ENCODE data around the gene WWOX. TPM values are rescaled to one million over a fixed set of nuclear protein-coding genes. Genes with fewer than 3 reads are reported as not detected.

WWOX gene
- total RNA-seq, 3 donors from 2014 or later, result 11.7 to 18.0 (median 13.8) TPM

DNA sequence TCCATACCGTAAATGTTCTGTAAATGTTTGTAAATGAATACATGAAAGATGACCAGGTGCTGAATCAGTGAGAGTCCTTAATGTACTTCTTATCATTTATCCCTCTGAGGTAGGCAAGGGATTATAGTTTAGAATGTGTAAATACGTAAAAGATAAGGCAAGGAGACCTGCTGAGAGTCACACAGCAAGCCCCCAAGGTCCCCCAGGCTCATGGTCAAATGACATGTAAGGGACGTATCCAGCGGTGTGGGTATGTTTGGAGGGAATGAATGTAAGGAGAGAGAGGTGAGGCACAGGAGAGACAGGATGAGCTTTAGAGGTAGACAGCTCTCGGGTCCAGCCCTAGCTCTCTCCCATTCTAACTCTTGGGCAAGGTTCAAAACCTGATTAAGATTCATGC is 341.8 kb downstream of the WWOX start:
- ATAC-seq (no peak), DNase-seq (no peak)
- Histone ChIP-seq H3K4me3 (no peak overlapping the region), H3K9me3 (no peaks in the 10 kb centered on the region), H3K4me1 (ENCODE audit: low read depth) (peaks cover 5% of the 10 kb centered on the region), H3K36me3 (ENCODE audit: low read depth) (no peaks in the 10 kb centered on the region)
- intact Hi-C loops (cut with DNase I, micrococcal nuclease), result no loop called here
- TF ChIP-seq, protein P1, sequence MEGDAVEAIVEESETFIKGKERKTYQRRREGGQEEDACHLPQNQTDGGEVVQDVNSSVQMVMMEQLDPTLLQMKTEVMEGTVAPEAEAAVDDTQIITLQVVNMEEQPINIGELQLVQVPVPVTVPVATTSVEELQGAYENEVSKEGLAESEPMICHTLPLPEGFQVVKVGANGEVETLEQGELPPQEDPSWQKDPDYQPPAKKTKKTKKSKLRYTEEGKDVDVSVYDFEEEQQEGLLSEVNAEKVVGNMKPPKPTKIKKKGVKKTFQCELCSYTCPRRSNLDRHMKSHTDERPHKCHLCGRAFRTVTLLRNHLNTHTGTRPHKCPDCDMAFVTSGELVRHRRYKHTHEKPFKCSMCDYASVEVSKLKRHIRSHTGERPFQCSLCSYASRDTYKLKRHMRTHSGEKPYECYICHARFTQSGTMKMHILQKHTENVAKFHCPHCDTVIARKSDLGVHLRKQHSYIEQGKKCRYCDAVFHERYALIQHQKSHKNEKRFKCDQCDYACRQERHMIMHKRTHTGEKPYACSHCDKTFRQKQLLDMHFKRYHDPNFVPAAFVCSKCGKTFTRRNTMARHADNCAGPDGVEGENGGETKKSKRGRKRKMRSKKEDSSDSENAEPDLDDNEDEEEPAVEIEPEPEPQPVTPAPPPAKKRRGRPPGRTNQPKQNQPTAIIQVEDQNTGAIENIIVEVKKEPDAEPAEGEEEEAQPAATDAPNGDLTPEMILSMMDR (IDR thresholded peaks at IDR 0.05), result no peak

DNA sequence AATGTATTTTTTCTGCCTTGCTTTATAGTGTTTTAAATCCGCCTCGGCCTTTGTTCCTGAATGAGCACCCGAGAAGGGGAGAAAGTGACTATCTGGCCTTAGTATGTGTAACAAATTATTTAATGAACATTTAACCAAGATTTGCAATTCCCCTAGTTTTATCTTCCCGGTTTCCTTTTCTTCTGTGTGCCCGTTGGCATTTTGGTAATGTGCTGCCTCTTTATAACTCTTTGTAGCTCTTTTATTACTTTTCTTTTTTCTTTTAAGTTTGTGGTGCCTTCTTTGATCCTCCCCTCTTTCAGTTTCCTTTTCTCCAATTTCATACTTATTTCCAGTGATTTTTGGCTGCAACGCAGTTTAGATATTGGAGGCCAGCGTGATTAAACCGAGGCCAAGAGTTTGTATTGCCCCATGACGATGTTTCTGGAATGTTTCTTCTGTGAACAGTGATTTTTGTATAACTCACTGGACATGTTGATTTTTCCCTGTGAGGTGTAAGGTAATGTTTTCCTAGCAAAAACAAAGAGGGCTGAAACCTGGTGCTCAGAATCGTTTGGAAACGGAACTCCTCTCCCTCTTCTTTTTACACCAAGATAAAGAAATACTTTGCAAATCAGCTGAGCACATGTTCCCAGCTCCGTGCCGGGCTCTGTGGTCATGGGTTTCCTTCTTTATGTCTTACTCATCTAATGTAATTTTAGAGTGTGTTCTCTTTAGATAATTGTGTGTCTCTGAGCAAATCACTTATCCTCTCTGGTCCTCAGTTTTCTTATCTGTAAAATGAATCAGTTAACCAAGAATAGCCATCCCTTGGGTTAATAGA is 344.3 kb downstream of the WWOX start:
- H3K4me3 ChIP-seq, result no peak overlapping the region
- ATAC-seq, result peak; percentile 22
- intact Hi-C loops (cut with DNase I, micrococcal nuclease), result no loop called here

DNA sequence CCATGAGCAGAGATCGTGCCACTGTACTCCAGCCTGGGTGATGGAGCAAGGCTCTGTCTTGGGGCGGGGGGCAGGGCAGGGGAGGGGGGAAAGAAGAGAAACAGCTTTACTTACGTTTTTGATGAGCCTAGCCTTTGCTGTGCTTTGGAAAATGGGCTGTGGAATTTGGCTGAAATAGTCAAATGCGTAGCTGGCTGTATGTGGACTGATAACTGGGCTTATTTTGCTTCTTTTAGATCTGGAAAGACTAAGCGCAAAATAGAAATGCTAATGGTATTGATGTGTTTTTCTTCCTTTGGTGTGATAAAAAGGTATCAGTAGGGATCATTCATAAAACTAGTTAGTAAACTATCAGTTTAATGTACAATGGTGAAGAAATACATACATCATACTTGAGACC is 346.4 kb downstream of the WWOX start:
- H3K4me1 ChIP-seq (ENCODE audit: low read depth), result peaks cover 5% of the 10 kb centered on the region
- H3K36me3 ChIP-seq (ENCODE audit: low read depth), result no peaks in the 10 kb centered on the region
- H3K9me3 ChIP-seq, result no peaks in the 10 kb centered on the region
- intact Hi-C loops (cut with DNase I, micrococcal nuclease), result no loop called here
- H3K4me3 ChIP-seq, result no peak overlapping the region
- TF ChIP-seq, protein P1 (IDR thresholded peaks at IDR 0.05), result no peak
- DNase-seq, result no peak
- ATAC-seq, result no peak

More for the DNA sequence above, 344.3 kb downstream of the WWOX start:
- Histone ChIP-seq H3K4me1 (ENCODE audit: low read depth) (peaks cover 5% of the 10 kb centered on the region), H3K36me3 (ENCODE audit: low read depth) (no peaks in the 10 kb centered on the region), H3K9me3 (no peaks in the 10 kb centered on the region)
- TF ChIP-seq, protein P1 (IDR thresholded peaks at IDR 0.05), result no peak
- DNase-seq, result no peak

DNA sequence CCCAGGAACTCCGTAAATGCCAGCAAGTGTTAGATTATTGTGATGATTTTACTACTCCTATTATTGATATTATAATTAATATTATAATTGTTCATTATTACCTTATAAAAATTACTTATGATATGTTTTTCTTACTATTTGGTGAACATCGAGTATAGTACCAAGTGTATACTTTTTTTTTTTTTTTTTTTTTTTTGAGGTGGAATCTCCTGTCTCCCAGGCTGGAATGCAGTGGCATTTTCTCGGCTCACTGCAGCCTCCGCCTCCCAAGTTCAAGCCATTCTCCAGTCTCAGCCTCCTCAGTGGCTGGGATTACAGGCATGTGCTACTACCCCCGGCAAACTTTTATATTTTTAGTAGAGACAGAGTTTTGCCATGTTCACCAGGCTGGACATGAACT is 347.0 kb downstream of the WWOX start:
- Histone ChIP-seq H3K36me3 (ENCODE audit: low read depth) (no peaks in the 10 kb centered on the region), H3K4me1 (ENCODE audit: low read depth) (peaks cover 5% of the 10 kb centered on the region), H3K9me3 (no peaks in the 10 kb centered on the region), H3K4me3 (no peak overlapping the region)
- DNase-seq, result no peak
- ATAC-seq, result no peak
- TF ChIP-seq, protein P1 (IDR thresholded peaks at IDR 0.05), result no peak
- intact Hi-C loops (cut with DNase I, micrococcal nuclease), result no loop called here

DNA sequence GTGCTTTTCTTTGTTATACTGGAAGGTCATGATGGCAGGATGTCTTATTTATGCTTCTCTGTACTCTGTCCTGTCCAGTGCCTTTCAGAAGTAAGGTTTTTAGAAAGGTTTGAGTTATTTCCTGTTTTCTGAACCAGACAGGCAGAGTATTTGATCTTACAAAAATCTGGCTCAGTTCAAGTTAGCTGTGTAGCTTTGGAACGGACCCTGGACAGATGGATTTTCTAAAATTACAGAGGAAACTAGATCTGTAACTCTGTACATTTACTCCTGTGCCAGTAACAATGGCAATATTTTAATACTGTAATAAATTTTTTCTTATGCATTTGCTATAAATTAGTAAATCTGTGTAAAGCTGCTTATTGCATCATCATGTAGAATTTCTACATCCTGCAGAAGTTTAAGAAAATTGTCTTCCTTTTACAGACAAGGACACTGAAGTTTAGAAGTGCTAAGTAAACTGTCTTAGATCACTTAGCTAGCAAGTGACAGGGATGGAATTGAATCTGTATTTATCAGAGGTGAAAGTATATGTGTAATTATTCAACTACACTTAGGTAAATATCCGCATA is 347.6 kb downstream of the WWOX start:
- no peaks in the 10 kb centered on the region for H3K9me3 ChIP-seq
- H3K36me3 ChIP-seq (ENCODE audit: low read depth), result no peaks in the 10 kb centered on the region
- no peak for ATAC-seq
- TF ChIP-seq, protein P1 (IDR thresholded peaks at IDR 0.05), result no peak
- H3K4me3 ChIP-seq, result no peak overlapping the region
- peaks cover 5% of the 10 kb centered on the region for H3K4me1 ChIP-seq (ENCODE audit: low read depth)
- DNase-seq, result no peak
- intact Hi-C loops (cut with DNase I, micrococcal nuclease), result no loop called here
